ENCODE data around the gene SMPD3. TPM values are rescaled to one million over a fixed set of nuclear protein-coding genes. Genes with fewer than 3 reads are reported as not detected.

Gene SMPD3
- total RNA-seq, 1 experiment from 2014 or later, result 0.89 TPM

DNA sequence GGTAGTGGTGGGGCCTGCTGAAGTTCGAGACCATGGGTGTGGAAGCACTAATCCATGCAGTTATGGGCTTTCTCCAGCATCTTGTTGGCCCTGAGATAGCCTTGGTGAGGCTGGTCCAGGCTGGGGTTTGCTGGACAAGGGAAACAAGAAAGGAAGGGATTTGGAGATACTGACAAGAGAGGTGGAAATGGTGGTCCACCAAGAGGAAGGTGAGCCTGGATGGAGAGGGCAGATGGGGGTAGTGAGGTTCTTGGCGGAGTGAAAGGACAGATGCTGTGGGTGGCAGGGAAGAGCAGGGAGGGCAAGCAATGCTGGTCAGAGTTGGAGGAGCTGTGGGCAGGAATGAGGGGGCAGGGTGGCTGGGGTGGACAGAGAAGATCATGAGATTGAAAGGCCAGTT lies 5.5 kb upstream of the SMPD3 start:
- no peak overlapping the region for H2AFZ ChIP-seq (ENCODE audit: low read depth, low read length, poor library complexity, severe bottlenecking)
- POLR2A ChIA-PET, result no interaction called here
- no peak overlapping the region for H3K9ac ChIP-seq (ENCODE audit: low read length)
- H3K27me3 ChIP-seq (ENCODE audit: insufficient read depth, low read length), result no peaks in the 10 kb centered on the region; the same call in 1 of the 2 replicates
- DNase-seq (ENCODE audit: low read depth, low spot score) (no peak), ATAC-seq (no peak)
- H3K79me2 ChIP-seq (ENCODE audit: insufficient read depth, low read length), result no peaks in the 10 kb centered on the region
- H3K27ac ChIP-seq (ENCODE audit: low read depth, low read length), result no peak overlapping the region
- no peaks in the 10 kb centered on the region for H4K20me1 ChIP-seq (ENCODE audit: insufficient read depth)
- RAD21 ChIA-PET (ENCODE audit: low non-redundant PET in 1 of 2, low total read pairs in 2 of 2, uncharacterized antibody in 2 of 2, unreplicated experiment in 2 of 2), result no interaction called here
- H3K36me3 ChIP-seq (ENCODE audit: control insufficient read depth in 1 of 2, insufficient read depth in 2 of 2, low read length in 2 of 2), result no peaks in the 10 kb centered on the region
- H3K4me1 ChIP-seq (ENCODE audit: control insufficient read depth in 1 of 2, insufficient read depth in 2 of 2, low read length in 2 of 2), result no peaks in the 10 kb centered on the region
- CTCF ChIA-PET, result no interaction called here
- no TSS peak for BruUV-seq (replicated peaks)
- intact Hi-C loops (cut with micrococcal nuclease), result no loop called here
- H3K4me3 ChIP-seq (replicated peaks in 1 of 2; ENCODE audit: low read depth in 1 of 2, low read length in 2 of 2), result no peak overlapping the region
- H3K9me3 ChIP-seq (ENCODE audit: control insufficient read depth in 1 of 2, insufficient read depth in 1 of 2, low read depth in 1 of 2, low read length in 2 of 2), result no peaks in the 10 kb centered on the region
- H3K4me2 ChIP-seq (ENCODE audit: low read length), result no peak overlapping the region
- TF ChIP-seq ZNF274 (IDR thresholded peaks at IDR 0.05; ENCODE audit: low read depth, low read length) (no peak), CTCF (IDR thresholded peaks at IDR 0.05 in 2 of 3, conservative IDR thresholded peaks at IDR 0.05 in 1 of 3; ENCODE audit: borderline replicate concordance in 1 of 3, insufficient read depth in 1 of 3, low read depth in 2 of 3, low read length in 2 of 3) (no peak), SIN3A (IDR thresholded peaks at IDR 0.05; ENCODE audit: low read depth) (no peak), JUND (IDR thresholded peaks at IDR 0.05) (no peak)
- H3K9me2 ChIP-seq (ENCODE audit: insufficient read depth), result no peaks in the 10 kb centered on the region

GRCh38 chr16:68452176-68452575 lies 3.9 kb upstream of the SMPD3 start:
- H3K27me3 ChIP-seq (ENCODE audit: insufficient read depth, low read length), result no peaks in the 10 kb centered on the region; the same call in 1 of the 2 replicates
- ATAC-seq, result no peak
- no peak overlapping the region for H2AFZ ChIP-seq (ENCODE audit: low read depth, low read length, poor library complexity, severe bottlenecking)
- no peaks in the 10 kb centered on the region for H3K4me1 ChIP-seq (ENCODE audit: control insufficient read depth in 1 of 2, insufficient read depth in 2 of 2, low read length in 2 of 2)
- H4K20me1 ChIP-seq (ENCODE audit: insufficient read depth), result no peaks in the 10 kb centered on the region
- no TSS peak for BruUV-seq (replicated peaks)
- no peaks in the 10 kb centered on the region for H3K9me3 ChIP-seq (ENCODE audit: control insufficient read depth in 1 of 2, insufficient read depth in 1 of 2, low read depth in 1 of 2, low read length in 2 of 2)
- no peaks in the 10 kb centered on the region for H3K9me2 ChIP-seq (ENCODE audit: insufficient read depth)
- no peak overlapping the region for H3K9ac ChIP-seq (ENCODE audit: low read length)
- no peak overlapping the region for H3K4me2 ChIP-seq (ENCODE audit: low read length)
- H3K4me3 ChIP-seq (replicated peaks in 1 of 2; ENCODE audit: low read depth in 1 of 2, low read length in 2 of 2), result no peak overlapping the region
- H3K36me3 ChIP-seq (ENCODE audit: control insufficient read depth in 1 of 2, insufficient read depth in 2 of 2, low read length in 2 of 2), result no peaks in the 10 kb centered on the region
- RAD21 ChIA-PET (ENCODE audit: low non-redundant PET in 1 of 2, low total read pairs in 2 of 2, uncharacterized antibody in 2 of 2, unreplicated experiment in 2 of 2), result no interaction called here
- no peaks in the 10 kb centered on the region for H3K79me2 ChIP-seq (ENCODE audit: insufficient read depth, low read length)
- no peak overlapping the region for H3K27ac ChIP-seq (ENCODE audit: low read depth, low read length)
- CTCF ChIA-PET, result no interaction called here
- TF ChIP-seq REST (IDR thresholded peaks at IDR 0.05; ENCODE audit: low read depth) (no peak), SP1 (IDR thresholded peaks at IDR 0.05; ENCODE audit: low read depth) (no peak), EZH2phosphoT487 (IDR thresholded peaks at IDR 0.05; ENCODE audit: borderline replicate concordance) (no peak), ZFX (IDR thresholded peaks at IDR 0.05) (no peak), POLR2A (IDR thresholded peaks at IDR 0.05; ENCODE audit: borderline replicate concordance, extremely low read depth, insufficient read depth, insufficient read length) (no peak), SIN3A (IDR thresholded peaks at IDR 0.05; ENCODE audit: low read depth) (no peak), YY1 (IDR thresholded peaks at IDR 0.05; ENCODE audit: extremely low read depth, insufficient replicate concordance, low read depth, low read length) (no peak)
- no peak for DNase-seq (ENCODE audit: low read depth, low spot score)
- POLR2A ChIA-PET, result no interaction called here
- intact Hi-C loops (cut with micrococcal nuclease), result no loop called here

All from HCT116 (cell line).